ENCODE measurements around the gene ZBTB8A.
A peak's percentile ranks its signal among the peaks of the same experiment; 100 is the strongest.
"Not testable (repeated sequence)": the region's sequence is repeated elsewhere in the genome, so short reads cannot be mapped to it uniquely, and the experiment has no call there.

ZBTB8A gene

GRCh38 chr1:32538887-32539583 is at the start of gene ZBTB8A:
ZBTB8A (plus strand) TSS chr1:32539427; CDS start chr1:32592932, 53,505 bp downstream.
- peak; percentile 25 for DNase-seq

GRCh38 chr1:32489774-32490454 is 49.3 kb upstream of the ZBTB8A start:
- no peak for DNase-seq

- no peak for DNase-seq
Observed at GRCh38 chr1:32491386-32491785, 47.8 kb upstream of the ZBTB8A start.

- DNase-seq, result no peak
Observed at GRCh38 chr1:32494196-32494595, 45.0 kb upstream of the ZBTB8A start.

- DNase-seq, result no peak
Observed at GRCh38 chr1:32494711-32495337, 44.4 kb upstream of the ZBTB8A start.

- no peak for DNase-seq
Observed at GRCh38 chr1:32496127-32496526, 43.1 kb upstream of the ZBTB8A start.

- no peak for DNase-seq
Observed at GRCh38 chr1:32498751-32499150, 40.5 kb upstream of the ZBTB8A start.

- peak; percentile 40 for DNase-seq
Observed at GRCh38 chr1:32500387-32501209, 38.6 kb upstream of the ZBTB8A start.

- no peak for DNase-seq
Observed at GRCh38 chr1:32501865-32502264, 37.4 kb upstream of the ZBTB8A start.

GRCh38 chr1:32503153-32503552 is 36.1 kb upstream of the ZBTB8A start:
- no peak for DNase-seq

- no peak for DNase-seq
Observed at GRCh38 chr1:32507021-32507420, 32.2 kb upstream of the ZBTB8A start.

- DNase-seq, result no peak
Observed at GRCh38 chr1:32508761-32509160, 30.5 kb upstream of the ZBTB8A start.

- no peak for DNase-seq
Observed at GRCh38 chr1:32509939-32510338, 29.3 kb upstream of the ZBTB8A start.

GRCh38 chr1:32516402-32516801 is 22.8 kb upstream of the ZBTB8A start:
- DNase-seq, result no peak

GRCh38 chr1:32518976-32519375 is 20.3 kb upstream of the ZBTB8A start:
- DNase-seq, result no peak

GRCh38 chr1:32521165-32521564 is 18.1 kb upstream of the ZBTB8A start:
- no peak for DNase-seq

GRCh38 chr1:32525053-32525452 is 14.2 kb upstream of the ZBTB8A start:
- DNase-seq, result no peak

GRCh38 chr1:32525661-32526444 is 13.4 kb upstream of the ZBTB8A start:
- DNase-seq, result no peak

GRCh38 chr1:32528550-32528949 is 10.7 kb upstream of the ZBTB8A start:
- not testable (repeated sequence) for DNase-seq

- DNase-seq, result peak; percentile 70
Observed at GRCh38 chr1:32533792-32534327, 5.4 kb upstream of the ZBTB8A start.

GRCh38 chr1:32536117-32536516 is 3.1 kb upstream of the ZBTB8A start:
- peak; percentile 12 for DNase-seq

- DNase-seq, result no peak
Observed at GRCh38 chr1:32536764-32537163, 2.5 kb upstream of the ZBTB8A start.

All from KG1 (cell line).